Epithelial cell of esophagus (primary cell): ENCODE results near the gene FKBP11.
A peak's percentile ranks its signal among the peaks of the same experiment; 100 is the strongest.

Experiments used
- DNase-seq: peaks from one replicate; pipeline ENCODE4 v3.0.0; 2010; ENCODE audit warnings: low read depth
- H3K4me3 ChIP-seq: 2 replicates; pipeline ENCODE4 v1.5.1; 2011; ENCODE audit warnings: mild to moderate bottlenecking, low read length, control low read depth
- CTCF ChIP-seq: IDR thresholded peaks from 2 replicates; pipeline ENCODE4 v1.5.1; 2011; ENCODE audit warnings: low read depth, mild to moderate bottlenecking, low read length, control low read depth, inconsistent platforms; ENCODE audit not compliant: insufficient read depth; ENCODE audit errors: missing control alignments

FKBP11 gene

GRCh38 chr12:48969833-48970701 lies 44.8 kb upstream of the FKBP11 start:
- H3K4me3 ChIP-seq = no peak overlapping the region
- TF ChIP-seq CTCF = no peak
- no peak for DNase-seq

- DNase-seq = no peak
- H3K4me3 ChIP-seq = no peak overlapping the region
- TF ChIP-seq CTCF = no peak
Measured at GRCh38 chr12:48969160-48969771, 44.0 kb upstream of the FKBP11 start.

GRCh38 chr12:48968467-48968866 lies 43.2 kb upstream of the FKBP11 start:
- H3K4me3 ChIP-seq = no peak overlapping the region
- no peak for DNase-seq
- no peak for TF ChIP-seq CTCF

GRCh38 chr12:48967991-48968390 lies 42.7 kb upstream of the FKBP11 start:
- H3K4me3 ChIP-seq = no peak overlapping the region
- no peak for TF ChIP-seq CTCF
- no peak for DNase-seq

GRCh38 chr12:48966177-48966895 lies 41.0 kb upstream of the FKBP11 start:
- no peak for DNase-seq
- no peak overlapping the region for H3K4me3 ChIP-seq
- no peak for TF ChIP-seq CTCF

GRCh38 chr12:48965298-48965838 lies 40.1 kb upstream of the FKBP11 start:
- peak; percentile 58 for TF ChIP-seq CTCF
- no peak for DNase-seq
- H3K4me3 ChIP-seq = no peak overlapping the region
